ENCODE measurements around the gene RNU1-2.
"Not testable (repeated sequence)": the region's sequence is repeated elsewhere in the genome, so short reads cannot be mapped to it uniquely, and the experiment has no call there.

GRCh38 chr1:16929146-16930041 is 33.6 kb downstream of the RNU1-2 start:
- TF ChIP-seq SUZ12 (IDR thresholded peaks at IDR 0.05; ENCODE audit: extremely low read depth, insufficient read depth, insufficient read length); ZNF274 (IDR thresholded peaks at IDR 0.05; ENCODE audit: low read depth, low read length): not testable (repeated sequence)

Measured in NT2/D1 (cell line).